Measurements from ENCODE around the gene LHX3.

Gene LHX3

DNA sequence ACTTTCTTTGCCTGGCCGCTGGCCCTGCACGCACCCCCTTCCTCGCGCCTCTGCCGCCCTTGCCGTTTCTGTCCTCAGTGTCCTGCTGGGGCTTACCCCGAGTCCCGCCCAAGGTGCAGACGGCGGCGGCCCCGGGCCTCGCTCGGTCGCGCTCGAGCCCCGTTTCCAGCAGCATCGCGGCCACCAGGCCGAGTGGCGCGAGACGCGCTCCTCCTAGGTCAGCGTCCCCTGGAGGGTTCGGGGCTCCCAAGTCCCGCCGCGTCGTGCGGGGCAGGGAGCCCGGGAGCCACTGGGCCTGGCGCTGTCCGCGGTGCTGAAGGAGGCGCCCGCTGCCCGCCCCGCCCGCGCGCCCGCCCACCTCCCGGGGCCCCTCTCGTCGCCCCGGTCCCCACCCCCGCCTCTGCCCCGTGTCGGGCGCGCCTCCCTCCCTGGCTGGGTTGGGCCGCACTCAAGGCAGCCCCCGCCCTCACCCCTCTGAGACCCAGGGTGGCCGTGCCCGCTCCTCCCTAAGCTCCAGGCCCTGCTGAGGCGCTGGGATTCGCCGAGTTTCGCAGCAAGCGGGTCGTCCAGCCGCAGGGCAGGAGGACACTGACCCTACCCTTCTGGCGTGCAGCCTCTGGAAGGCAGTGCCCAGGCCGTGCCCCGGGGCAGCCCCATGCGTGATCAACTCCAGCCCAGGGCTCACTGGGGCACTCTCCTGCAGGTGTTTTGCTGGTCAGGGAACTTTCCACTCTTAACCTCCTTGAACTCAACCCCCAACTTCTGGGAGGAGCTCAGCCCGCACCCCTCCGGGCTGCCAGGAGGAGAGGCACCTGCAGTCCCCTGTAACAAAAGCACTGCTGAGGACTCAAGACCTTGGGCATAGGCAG, at the start of gene LHX3:
TSS of gene LHX3 (minus strand) at position 291 of the 869 bp plus-strand sequence. CDS start at position 175, 116 bp downstream.
- no peak for DNase-seq

DNA sequence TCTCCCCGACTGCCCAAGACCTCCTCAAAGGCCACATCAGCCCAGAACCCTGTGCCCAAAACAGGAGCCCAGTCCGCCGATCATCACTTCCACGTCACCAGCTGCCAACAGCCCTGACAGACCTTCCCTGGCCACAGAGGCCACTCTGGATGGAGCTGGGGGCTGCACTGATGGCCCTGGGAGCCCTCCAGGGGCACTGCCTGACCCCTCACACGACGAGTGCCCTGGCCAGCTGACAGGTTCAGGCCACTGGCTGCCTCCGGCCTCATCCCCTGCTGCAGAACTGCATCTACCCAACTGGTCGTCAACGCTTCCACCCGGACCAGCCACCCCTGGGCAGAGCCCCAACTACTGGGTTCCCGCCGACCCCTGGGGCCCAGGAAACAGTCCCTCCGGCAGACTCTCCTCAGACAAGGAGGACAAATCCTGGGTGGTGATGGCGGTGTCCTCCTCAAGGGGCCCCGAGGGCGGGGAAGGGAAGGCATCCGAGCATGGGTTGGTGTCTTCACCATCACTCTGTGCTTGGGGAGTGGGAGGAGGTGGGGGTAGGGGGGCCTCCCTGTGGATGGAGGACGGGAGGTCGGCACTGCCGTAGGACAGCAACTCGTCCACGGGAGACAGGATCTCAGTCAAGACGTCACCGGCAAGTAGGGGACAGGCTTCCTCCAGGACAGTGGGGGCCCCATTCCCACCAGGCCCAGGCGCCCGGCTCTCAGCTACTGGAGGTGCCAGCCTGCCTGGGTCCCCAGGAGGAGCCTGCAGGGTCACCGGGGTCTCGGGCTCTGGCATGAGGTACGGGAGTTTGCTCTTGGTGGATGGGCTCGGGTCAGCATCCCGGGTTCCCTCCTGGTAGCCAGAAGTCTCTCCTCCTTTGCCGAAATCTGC, 48.6 kb upstream of the LHX3 start:
- no peak for DNase-seq

DNA sequence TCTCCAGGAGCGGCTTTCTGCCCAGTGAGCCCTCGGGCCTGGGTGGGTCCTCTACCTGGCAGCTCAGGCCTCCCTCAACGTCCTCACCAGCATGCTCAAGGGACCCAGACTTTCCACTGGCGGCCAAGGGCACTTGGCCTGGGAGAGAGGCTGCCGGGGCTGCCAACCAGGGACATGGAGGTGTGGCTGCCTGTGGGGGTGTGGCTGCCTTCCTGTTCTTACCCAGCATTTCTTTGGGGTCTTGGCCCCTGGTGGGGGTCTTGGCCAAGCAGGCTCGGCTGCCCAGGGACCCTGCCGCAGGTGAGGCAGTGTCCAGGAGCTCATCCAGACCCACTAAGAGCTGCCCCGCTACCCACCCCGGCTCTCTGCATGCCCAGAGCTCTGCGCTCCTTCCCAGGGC, 47.9 kb upstream of the LHX3 start:
- no peak for DNase-seq

DNA sequence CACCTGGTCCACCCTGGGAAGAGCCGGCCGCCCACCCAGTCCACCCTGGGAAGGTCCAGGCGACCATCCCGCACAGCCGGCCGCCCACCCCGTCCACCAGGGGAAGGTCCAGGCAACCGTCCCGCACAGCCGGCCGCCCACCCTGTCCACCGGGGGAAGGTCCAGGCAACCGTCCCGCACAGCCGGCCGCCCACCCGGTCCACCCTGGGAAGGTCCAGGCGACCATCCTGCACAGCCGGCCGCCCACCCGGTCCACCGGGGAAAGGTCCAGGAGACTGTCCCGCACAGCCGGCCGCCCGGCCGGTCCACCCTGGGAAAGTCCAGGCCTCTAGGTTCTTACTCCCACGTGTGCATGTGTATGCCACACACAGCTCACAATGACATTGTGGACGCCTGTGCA, 47.4 kb upstream of the LHX3 start:
- DNase-seq = no peak

DNA sequence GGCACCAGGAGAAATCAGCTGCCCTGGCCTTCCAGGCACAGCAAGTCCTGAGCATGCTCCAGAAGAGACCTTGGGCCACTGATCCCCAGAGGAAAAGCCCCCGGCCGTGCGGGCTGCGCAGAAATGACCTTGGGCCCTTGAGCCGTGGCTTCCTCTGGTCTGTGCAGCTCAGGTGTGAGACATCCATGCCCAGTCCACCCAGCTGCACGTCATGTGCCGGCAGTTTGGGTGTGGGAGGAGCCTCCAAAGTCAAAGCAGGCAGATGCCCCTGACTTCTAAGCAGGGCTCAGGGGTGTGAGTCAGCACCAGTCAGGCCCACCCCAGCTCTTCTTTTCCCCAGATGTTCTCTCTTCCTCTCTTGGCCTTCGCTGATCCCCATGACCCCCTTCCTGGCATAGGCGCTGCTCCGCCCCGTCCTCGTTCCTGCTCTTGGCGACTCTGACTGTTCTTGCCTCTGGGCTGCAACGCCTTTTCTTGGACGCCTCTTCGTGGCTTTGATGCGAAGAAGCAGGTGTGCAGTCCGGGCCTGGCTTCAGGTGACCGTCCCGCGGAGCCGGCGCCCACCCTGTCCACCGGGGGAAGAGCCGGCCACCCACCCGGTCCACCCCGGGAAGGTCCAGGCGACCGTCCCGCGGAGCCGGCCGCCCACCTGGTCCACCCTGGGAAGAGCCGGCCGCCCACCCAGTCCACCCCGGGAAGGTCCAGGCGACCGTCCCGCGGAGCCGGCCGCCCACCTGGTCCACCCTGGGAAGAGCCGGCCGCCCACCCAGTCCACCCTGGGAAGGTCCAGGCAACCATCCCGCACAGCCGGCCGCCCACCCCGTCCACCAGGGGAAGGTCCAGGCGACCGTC, 46.6 kb upstream of the LHX3 start:
- DNase-seq = no peak

DNA sequence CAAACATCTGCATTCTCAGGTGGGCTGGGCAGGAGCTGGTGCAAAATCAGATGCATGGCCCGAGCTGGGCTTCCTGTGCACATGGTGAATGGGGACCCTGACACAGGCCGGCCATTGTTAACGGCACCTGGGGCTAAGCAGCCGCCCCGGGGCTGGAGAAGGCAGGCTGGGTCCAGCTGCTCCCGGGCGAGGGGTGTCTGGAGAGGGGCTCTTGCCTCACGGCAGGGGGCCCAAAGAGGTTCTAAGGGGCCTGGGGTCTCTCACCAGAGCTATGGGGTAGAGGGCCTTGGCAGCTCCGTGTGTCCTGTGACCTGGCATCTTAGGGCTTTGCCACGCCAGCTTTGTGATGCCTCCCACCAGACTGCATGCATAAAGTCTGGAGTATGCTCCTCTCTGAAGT, 45.7 kb upstream of the LHX3 start:
- no peak for DNase-seq

DNA sequence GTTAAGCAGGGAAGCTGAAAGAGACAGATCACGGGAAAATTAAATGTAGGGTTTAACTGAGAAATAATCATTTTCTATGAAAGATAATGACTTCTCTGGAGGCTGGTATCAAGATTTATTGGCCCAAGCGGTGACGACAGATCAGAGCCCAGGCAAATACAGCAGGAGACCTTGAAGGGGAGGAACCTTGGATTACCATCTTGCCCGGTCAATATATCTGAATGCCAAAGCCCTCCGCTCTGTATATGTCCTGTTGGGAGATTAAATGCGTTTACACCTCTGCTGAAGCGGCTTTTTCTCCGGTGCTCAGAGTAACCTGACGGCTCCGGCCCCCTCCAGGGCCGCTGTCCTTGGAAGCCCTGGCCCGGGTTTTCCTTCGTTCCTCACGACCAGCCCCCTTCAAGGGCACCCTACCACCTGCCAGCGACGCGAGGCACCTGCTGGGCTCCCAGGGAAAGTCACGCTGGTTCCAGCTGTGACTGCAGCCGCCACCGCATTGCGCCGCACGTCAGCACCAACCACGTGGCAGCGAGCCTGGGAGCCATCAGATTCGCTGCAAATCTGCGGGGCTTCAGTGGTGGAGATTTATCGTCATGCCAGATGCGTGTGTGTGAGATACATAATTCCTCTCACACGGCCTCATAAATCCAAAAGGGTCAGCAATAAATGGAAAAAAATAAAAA, 45.1 kb upstream of the LHX3 start:
- no peak for DNase-seq

DNA sequence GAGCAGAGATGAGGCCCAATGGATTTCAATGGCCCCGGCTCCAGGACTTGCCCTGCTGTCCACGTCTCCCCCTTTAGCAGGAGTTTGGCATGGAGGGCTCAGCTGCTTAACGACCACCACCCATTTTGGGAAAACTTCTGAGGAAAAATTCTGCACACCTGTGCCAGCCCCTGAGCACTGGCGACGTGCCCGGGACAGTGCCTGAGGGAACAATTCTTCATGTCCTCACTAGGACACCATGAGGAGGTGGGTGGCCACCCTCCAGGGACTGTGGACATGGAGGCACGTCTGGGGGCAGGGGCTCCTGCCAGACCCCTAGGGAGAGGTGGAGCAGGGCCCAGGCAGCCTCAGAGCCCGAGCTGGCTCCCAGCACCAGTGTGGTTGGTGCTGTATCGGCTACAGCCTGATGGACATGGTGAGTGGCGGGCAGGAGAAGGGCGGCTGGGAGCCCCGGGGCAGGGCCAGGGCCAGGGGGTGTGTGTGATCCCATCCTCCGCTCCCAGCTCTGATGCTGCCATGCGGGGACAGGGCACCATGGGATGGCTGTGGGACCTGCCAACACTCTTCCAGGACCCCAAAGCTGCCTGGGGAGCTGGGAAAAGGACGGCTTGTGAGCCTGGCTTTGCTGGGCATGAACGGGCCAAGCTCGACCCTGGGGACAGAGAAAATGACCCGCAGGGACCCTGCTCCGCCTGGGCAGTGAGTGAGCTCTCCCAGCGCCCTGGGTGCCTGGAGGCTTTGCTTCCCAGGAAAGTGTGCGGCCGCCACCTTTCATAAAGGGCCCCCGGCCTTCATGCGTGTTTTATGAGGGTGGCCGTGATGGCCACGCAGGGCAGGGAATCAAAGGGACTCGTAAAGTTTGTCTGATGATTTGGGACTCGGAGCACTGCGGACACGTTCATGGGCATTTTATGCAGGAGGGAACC, 44.3 kb upstream of the LHX3 start:
- DNase-seq = no peak

DNA sequence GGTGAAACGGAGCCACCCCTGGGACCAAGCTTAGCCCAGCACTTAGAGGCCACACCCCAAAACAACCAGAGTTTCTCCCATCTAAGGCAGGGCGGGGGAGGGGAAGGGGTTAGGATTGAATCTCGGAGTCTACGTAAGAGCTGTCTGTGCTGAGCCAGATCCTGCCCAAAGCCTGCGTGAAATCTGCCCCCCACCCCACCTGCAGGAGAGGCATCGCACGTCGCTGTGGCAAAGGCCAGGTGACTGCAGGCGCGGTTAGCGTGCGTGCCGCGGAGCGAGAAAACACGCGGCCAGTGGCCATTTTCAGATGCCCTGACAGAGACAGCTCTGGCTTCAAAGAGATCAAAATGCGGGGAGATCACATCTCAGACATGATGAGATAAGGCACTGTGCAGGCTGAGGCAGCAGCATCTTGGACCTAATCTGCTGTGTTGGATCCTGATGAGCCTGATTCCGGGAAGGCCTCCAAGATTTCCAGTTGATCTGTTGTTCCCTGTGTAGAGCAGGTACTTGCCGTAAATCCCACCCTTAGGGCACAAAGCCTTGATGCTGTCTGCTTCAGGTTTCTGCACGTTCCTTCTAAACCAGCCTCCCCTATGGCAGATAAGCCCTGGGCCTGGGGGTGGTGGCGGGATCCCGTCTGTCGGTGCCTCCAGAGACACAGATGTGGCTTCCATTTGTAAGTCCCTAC, 43.2 kb upstream of the LHX3 start:
- no peak for DNase-seq

DNA sequence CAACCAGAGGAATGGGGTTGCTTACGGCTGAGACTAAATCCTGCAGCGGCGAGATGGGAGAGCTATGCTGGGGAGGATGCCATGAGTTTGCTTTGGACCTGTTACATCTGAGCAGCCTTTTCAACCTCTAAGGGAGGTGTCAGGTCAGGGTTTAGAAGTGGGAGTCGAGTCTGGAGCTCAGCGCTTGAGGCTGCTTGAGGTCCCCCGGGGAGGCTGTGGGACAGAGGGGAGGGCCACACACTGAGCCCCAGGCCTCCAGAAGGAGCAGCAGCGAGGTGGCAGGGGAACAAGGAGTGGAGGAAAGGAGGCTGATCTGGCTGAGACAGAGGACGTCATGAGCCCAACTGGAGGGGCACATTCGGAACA, 42.6 kb upstream of the LHX3 start:
- DNase-seq = no peak

DNA sequence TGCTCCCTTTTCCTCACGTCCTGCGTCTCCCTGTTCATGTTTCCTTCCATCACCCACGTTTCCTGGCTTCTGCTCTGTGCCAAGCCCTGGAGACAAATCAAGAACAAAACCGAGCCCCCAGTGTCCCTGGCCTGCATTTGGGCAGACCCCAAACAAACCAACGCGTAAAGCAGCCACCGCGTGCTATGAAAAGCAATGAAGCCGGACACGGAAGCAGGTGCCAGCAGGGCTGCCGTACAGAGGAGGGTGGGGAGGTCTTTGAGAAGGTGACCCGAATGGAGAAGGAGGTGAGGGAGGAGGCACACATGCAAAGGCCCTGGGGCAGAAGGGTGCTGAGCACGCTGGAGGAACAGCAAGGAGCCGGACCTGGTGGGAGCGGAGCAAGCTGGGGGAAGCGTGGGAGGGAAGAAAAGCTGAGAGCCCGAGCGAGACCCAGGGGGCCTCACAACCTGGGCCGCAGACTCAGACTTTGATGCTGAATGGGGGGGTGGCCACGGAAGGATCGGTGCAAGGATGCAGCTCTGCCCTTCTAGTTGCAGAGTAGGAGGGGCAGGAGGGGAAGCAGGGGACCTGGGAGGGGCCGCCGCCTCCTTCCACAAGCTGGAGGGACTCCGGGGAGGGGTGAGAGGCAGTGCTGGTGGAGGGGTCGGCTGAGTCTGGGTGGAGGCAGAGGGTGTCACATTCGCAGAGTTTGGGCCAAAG, 42.1 kb upstream of the LHX3 start:
- DNase-seq = no peak

DNA sequence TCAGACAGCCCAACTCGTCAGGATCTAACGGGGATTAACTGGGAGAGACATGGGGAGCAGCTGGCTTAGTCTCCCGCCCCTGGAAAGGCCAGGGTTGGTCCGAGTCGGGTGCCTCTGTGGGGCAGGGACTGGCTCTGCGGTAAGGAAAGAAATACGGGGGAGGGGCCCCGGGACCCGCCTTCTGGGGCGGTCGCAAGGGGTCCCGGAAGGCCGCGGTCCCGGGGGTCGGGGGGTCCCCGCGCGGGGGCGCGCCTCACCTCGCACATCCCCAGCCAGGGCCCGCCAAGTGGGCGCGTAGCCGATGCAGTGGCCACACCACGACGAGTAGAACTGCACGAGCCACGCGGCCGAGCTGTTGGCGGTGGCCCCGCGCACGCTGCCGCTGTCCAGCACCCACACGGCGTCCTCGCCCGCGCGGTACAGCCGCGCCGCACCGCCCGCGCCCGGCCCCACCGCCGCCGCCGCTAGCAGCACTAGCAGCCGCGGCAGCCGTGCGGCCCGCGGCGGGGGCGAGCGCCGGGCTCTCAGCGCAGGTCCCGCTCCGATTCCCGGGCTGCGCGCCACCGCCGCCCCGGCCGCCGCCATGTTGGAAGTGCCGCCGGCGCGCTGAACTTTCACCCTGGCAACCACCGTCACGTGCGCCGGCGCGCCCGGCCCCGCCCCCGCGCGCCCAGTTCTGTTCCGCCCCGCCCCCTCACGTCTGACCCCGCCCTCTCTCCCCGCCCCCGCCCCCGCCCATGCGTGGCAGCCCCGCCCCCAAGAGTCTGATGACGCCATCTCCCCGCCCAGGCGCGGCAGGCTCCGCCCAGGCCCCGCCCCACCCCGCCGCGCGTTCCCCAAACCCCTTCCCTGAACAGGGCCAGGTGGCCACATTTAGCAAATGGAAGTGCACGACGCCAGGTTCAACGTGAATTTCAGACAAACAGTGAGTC, 40.6 kb upstream of the LHX3 start, which contains the start of gene QSOX2:
TSS of gene QSOX2 (minus strand) at position 594 of the 932 bp plus-strand sequence. CDS start at position 585, 9 bp downstream.
- DNase-seq = peak; percentile 83

DNA sequence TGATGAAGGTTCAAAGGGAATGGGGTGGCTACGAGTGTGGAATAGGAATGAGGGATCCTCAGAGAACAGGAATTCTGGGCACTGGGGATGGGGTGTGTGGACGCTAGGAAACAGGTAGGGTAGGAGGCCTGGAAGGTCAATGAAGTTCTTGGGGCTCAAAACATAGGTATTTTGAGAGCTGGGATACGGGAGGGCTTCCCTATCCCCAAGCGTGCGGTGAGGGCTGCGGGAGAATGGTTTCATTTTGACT, 40.0 kb upstream of the LHX3 start:
- DNase-seq = no peak

DNA sequence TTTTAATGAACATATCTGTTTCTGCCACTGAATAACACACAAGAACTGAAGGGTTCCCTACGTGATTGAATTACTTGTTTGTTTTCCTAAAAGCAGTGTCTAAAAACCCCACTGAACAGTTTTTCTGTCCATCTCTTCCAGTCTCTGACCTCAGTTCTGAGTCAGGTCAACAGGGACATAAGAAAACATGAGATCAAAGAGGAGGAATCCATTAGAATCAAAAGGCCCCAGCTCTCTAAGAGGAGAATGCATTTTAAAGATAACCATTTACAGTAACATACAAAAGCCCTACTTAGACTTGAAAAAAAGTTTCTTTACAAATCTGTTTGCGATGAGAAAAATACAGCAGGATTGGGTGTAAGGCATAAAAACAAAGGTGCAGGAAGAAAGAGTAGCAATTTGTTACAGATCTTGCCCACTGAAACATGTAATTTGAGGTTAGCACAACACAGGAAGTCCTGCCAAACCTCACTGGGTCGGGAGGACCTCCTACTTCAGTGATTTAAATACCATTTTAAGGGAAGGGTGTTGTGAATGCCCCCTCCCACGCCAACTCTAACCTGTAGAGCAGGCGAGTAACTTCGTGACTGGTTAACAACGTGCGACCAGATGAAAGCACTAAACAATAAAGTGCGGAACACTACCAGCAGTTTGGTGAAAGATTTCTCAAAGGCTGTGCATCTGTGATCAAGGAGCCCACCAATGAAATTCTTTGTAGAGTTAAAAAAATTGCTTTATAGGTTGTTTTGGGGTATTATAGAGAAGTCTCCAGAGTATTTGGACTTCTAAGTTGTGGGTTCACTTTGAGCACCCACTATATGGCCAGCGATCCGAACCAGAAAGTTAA, 39.4 kb upstream of the LHX3 start:
- DNase-seq = peak; percentile 62

DNA sequence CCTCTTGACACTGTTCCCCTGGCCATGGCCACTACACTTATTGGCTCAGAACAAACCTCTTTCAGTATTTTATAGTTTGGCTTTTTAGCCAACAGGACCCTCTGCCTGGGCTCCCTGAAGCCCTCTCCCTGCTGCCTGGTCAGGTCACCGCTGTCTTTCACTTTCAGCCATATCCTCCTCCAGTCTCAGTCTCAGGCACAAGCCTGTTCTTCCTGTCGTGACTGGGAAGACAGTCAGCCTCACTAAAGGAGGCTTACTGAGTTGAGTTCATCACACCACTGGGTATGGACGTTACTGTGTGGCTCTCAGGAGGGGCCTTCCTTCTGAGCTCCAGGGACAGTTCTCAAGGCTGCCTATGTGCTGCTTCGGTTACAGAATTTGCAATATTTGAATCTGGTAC, 38.7 kb upstream of the LHX3 start:
- no peak for DNase-seq

DNA sequence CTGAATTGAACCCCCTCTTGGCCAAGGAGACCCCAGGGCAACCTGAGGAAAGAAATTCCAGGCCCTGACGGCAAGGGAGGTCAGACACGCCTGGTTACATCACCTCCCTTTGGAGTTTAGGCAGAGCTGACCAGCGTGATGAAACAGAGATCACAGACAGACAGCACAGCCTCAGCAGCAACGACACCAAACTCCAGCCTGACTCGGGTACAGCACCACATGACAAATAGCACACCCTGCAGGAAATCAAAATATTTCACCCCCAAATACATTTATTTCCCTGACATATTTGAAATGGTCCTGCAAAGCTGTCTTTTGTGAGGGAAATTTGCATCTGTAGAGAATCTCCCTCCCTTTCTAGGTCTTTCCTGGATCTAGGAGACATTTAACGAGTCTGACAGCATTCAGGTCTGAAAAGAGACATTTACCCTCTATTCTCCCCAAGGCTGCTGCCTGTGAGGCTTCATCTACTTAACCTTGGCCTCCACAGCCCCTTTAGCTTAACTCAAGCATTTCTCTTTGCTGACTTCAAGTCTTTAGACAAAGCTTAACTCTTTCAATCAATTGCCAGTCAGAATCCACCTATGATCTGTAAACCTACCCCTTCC, 38.1 kb upstream of the LHX3 start:
- DNase-seq = no peak

DNA sequence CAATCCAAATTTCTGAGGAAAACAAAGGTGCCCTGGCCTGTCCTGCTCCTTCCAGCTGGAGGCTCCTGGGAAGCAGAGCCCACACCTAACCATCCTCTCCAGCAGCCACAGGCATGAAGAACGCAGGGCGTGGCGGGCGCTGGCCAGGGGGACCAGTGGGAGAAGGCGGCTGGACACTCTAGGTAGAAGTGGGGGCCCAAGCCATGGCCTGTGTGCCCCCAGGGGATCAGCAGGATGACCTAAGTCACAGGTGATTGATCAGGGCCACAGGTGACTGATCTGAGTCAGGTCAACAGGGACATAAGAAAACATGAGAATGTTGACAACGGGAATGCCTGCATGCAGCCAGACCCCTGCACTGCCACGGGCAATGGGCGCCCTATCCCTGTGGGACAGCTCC, 37.3 kb upstream of the LHX3 start:
- DNase-seq = no peak

DNA sequence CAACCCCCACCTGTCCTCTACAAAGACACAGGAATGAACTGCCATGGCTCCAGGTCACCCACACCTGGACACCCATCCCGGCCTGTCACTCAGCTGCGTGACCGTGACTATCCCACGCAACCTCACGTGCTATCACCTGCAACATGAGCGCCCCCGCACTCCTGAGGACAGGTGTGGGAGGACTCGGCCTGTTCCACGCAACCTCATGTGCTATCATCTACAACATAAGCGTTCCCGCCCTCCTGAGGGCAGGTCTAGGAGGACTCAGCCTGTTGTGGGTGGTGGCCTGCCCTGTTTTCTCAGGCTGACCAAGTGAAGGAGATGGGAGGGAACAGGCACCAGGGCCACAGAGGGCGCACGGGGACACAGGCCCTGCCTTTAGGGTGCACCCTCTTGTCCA, 36.6 kb upstream of the LHX3 start:
- no peak for DNase-seq

Measured in activated CD8-positive, alpha-beta memory T cell treated with anti-CD3 and anti-CD28 coated beads, Interleukin-2, amount 50 U/mL, for 4 hours (primary cell).